IPS-20b (cell line): Measurements from ENCODE around the gene APOBEC3G.
"Not testable (repeated sequence)": the region's sequence is repeated elsewhere in the genome, so short reads cannot be mapped to it uniquely, and the experiment has no call there.

Experiments used
- H3K27ac ChIP-seq: one replicate; pipeline ENCODE4 v1.5.1; 2013; ENCODE audit warnings: low read length
- H3K27me3 ChIP-seq: 2 replicates; pipeline ENCODE4 v1.6.1; 2013; ENCODE audit warnings: mild to moderate bottlenecking, low read length, inconsistent platforms; ENCODE audit not compliant: insufficient read depth
- H3K36me3 ChIP-seq: 2 replicates; pipeline ENCODE4 v1.6.1; 2013; ENCODE audit warnings: low read depth, mild to moderate bottlenecking, inconsistent platforms, low read length, moderate library complexity; ENCODE audit not compliant: insufficient read depth
- H3K4me1 ChIP-seq: 2 replicates; pipeline ENCODE4 v1.6.1; 2013; ENCODE audit warnings: mild to moderate bottlenecking, control low read depth, inconsistent platforms, low read length, moderate library complexity; ENCODE audit not compliant: insufficient read depth
- H3K4me3 ChIP-seq: 2 replicates; pipeline ENCODE4 v1.5.1; 2013; ENCODE audit warnings: mild to moderate bottlenecking, low read length, inconsistent platforms
- H3K9ac ChIP-seq: 2 replicates; pipeline ENCODE4 v1.6.1; 2013; ENCODE audit warnings: low read depth, mild to moderate bottlenecking, inconsistent platforms, low read length, moderate library complexity
- H3K9me3 ChIP-seq: 2 replicates; pipeline ENCODE4 v1.6.1; 2013; ENCODE audit warnings: mild to moderate bottlenecking, low read depth, low read length, inconsistent platforms; ENCODE audit not compliant: insufficient read depth

Gene APOBEC3G

DNA sequence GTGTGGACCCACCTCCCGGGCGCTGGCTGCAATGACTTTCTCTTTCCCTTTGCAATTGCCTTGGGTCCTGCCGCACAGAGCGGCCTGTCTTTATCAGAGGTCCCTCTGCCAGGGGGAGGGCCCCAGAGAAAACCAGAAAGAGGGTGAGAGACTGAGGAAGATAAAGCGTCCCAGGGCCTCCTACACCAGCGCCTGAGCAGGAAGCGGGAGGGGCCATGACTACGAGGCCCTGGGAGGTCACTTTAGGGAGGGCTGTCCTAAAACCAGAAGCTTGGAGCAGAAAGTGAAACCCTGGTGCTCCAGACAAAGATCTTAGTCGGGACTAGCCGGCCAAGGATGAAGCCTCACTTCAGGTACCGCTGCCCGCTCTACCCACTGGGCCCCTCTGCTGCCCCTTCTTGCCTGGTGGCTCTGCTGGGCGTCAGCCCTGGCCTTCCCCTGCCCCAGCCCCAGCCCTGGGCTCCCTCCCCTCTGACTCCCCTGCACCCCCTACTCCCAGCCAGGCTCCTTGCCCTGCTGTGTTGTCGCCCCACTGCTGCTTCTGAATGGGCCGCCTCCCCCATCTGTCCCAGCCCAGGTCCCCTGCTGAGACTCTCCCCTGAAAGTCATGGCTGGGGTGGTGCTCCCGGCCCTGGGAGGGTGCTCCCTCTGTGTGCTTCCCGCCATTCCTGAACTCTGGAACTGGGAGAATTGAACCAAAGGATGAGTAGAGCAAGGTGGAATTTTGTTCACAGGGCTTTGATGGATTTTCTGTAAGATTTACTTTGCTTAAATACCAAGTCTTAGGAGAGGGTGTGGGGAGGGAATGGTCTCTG, at the start of gene APOBEC3G:
TSS of gene APOBEC3G (plus strand) at position 250 of the 815 bp plus-strand sequence. CDS start at position 337, 87 bp downstream.
- not testable (repeated sequence) for H3K9me3 ChIP-seq, H3K27ac ChIP-seq, H3K4me3 ChIP-seq, H3K4me1 ChIP-seq, H3K36me3 ChIP-seq, H3K9ac ChIP-seq, H3K27me3 ChIP-seq

DNA sequence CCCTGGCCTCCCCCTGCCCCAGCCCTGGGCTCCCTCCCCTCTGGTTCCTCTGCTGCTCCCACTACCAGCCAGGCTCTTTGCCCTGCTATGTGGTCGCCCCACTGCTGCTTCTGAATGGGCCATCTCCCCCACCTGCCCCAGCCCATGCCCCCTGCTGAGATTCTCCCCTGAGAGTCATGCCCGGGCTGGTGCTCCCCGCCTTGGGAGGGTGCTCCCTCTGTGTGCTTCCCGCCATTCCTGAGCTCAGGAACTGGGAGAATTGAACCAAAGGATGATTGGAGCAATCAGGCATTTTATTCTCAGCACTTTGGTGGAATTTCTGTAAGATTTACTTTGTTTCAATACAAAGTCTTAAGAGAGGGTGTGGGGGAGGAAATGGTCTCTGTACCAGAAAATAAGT, 49.4 kb upstream of the APOBEC3G start:
- Histone ChIP-seq H3K4me1 (peaks cover 7% of the 10 kb centered on the region; the same call in 1 of the 2 replicates), H3K27me3 (no peaks in the 10 kb centered on the region), H3K9me3 (no peaks in the 10 kb centered on the region), H3K36me3 (peaks cover 10% of the 10 kb centered on the region; the same call in 1 of the 2 replicates), H3K9ac (no peak overlapping the region), H3K27ac (no peak overlapping the region), H3K4me3 (no peak overlapping the region)

DNA sequence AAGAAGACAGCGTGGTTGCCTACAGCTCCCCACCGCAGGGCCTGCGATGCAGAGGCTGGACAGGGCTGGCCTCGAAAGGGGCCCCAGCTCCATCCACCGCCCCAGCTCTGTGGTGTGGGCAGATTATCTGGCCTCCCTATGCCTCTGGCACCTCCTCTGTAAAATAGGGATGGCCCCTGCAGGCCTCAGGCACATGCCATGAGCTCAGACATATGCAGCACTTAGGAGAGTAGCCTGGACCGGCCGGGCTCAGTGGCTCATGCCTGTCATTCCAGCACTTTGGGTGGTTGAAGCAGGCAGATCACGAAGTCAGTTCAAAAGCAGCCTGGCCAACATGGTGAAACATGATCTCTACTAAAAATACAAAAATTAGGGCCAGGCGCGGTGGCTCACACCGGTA, 48.8 kb upstream of the APOBEC3G start:
- H3K9me3 ChIP-seq: no peaks in the 10 kb centered on the region
- H3K36me3 ChIP-seq: peaks cover 10% of the 10 kb centered on the region; the same call in 1 of the 2 replicates
- H3K27me3 ChIP-seq: no peaks in the 10 kb centered on the region

DNA sequence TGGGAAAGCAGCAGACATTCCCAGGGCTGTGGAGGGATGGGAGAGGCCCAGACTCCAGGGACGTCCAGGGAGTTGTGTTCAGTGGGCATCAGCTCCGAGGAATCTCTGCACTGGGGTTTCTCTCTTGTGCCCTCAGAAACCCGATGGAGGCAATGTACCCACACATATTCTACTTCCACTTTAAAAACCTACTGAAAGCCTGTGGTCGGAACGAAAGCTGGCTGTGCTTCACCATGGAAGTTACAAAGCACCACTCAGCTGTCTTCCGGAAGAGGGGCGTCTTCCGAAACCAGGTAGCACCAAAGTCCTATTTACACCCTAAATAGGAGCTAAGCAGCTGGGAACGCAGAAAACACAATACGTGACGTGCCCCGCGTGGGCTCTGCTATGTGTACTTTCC, 47.8 kb upstream of the APOBEC3G start:
- H3K4me1 ChIP-seq: peaks cover 7% of the 10 kb centered on the region; the same call in 1 of the 2 replicates
- H3K9ac ChIP-seq: no peak overlapping the region
- H3K4me3 ChIP-seq: no peak overlapping the region
- H3K36me3 ChIP-seq: peaks cover 3% of the 10 kb centered on the region; the same call in 1 of the 2 replicates
- H3K27me3 ChIP-seq: no peaks in the 10 kb centered on the region
- no peak overlapping the region for H3K27ac ChIP-seq
- H3K9me3 ChIP-seq: no peaks in the 10 kb centered on the region

More for the DNA sequence above, 48.8 kb upstream of the APOBEC3G start:
- H3K4me1 ChIP-seq: peaks cover 7% of the 10 kb centered on the region; the same call in 1 of the 2 replicates
- H3K9ac ChIP-seq: no peak overlapping the region
- H3K4me3 ChIP-seq: no peak overlapping the region
- H3K27ac ChIP-seq: no peak overlapping the region

DNA sequence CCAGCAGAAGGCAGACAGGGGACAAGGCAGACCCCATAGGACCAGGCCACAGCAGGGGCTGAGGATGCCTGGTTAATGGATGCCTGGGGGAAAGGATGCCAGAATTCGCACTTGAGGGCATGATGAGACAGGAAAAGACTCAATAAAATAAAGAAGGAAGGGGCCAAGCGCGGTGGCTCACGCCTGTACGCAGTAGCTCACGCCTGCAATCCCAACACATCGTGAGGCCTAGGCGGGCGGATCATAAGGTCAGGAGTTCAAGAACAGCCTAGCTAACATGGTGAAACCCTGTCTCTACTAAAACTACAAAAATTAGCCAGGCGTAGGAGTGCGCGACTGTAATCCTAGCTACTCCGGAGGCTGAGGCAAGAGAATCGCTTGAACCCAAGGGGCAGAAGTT, 46.4 kb upstream of the APOBEC3G start:
- H3K27ac ChIP-seq: no peak overlapping the region
- peaks cover 7% of the 10 kb centered on the region; the same call in 1 of the 2 replicates for H3K4me1 ChIP-seq
- H3K9ac ChIP-seq: no peak overlapping the region
- no peaks in the 10 kb centered on the region for H3K27me3 ChIP-seq
- no peaks in the 10 kb centered on the region for H3K36me3 ChIP-seq
- H3K4me3 ChIP-seq: no peak overlapping the region
- H3K9me3 ChIP-seq: no peaks in the 10 kb centered on the region

DNA sequence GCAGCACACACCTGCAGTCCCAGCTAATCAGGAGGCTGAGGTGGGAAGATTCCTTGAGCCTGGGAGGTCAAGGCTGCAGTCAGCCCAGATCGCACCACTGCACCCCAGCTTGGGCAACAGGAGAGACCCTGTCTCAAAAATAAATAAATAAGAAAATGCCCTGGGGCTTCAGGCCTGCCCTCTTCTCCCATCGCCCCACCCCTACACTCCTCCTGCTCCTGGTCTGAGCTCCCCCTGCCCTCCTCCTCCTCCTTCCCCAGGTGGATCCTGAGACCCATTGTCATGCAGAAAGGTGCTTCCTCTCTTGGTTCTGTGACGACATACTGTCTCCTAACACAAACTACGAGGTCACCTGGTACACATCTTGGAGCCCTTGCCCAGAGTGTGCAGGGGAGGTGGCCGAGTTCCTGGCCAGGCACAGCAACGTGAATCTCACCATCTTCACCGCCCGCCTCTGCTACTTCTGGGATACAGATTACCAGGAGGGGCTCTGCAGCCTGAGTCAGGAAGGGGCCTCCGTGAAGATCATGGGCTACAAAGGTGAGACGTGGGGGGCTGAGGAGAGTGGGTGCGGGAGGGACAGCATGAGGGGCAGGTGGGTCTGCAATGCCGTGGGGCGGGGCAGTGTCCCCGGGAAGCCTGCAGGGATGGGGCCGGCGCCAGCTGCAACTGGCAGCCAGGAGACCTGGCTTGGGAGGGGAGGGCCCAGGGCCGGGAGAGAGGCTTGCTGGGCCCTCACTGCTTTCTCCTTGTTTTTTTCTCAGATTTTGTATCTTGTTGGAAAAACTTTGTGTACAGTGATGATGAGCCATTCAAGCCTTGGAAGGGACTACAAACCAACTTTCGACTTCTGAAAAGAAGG, 45.4 kb upstream of the APOBEC3G start:
- H3K9me3 ChIP-seq, H3K27ac ChIP-seq, H3K36me3 ChIP-seq, H3K4me1 ChIP-seq, H3K27me3 ChIP-seq: not testable (repeated sequence)
- peak overlapping the region; percentile 50; the same call in 1 of the 2 replicates for H3K4me3 ChIP-seq
- H3K9ac ChIP-seq: peak overlapping the region; percentile 57; the same call in 1 of the 2 replicates

DNA sequence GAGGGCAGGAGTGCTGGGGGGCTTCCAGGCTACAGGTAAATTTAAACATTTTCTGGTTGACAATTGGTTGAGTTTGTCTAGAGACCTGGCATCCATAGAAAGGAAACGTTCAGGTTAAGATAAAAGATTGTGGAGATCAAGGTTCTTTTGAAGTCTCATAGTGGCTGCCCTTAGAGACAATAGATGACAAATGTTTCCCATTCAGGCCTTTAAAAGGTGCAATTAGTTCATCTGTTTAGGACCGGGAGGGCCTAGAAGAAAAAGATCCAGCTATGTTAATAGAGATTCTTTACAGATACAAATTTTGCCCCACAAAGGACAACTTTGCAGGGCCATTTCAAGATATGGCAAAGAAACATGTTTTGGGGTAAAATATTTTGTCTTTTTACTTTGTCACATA, 40.0 kb upstream of the APOBEC3G start:
- H3K4me3 ChIP-seq, H3K9me3 ChIP-seq, H3K27ac ChIP-seq, H3K27me3 ChIP-seq, H3K36me3 ChIP-seq, H3K9ac ChIP-seq: not testable (repeated sequence)
- H3K4me1 ChIP-seq: peaks cover 14% of the 10 kb centered on the region; the same call in 1 of the 2 replicates

DNA sequence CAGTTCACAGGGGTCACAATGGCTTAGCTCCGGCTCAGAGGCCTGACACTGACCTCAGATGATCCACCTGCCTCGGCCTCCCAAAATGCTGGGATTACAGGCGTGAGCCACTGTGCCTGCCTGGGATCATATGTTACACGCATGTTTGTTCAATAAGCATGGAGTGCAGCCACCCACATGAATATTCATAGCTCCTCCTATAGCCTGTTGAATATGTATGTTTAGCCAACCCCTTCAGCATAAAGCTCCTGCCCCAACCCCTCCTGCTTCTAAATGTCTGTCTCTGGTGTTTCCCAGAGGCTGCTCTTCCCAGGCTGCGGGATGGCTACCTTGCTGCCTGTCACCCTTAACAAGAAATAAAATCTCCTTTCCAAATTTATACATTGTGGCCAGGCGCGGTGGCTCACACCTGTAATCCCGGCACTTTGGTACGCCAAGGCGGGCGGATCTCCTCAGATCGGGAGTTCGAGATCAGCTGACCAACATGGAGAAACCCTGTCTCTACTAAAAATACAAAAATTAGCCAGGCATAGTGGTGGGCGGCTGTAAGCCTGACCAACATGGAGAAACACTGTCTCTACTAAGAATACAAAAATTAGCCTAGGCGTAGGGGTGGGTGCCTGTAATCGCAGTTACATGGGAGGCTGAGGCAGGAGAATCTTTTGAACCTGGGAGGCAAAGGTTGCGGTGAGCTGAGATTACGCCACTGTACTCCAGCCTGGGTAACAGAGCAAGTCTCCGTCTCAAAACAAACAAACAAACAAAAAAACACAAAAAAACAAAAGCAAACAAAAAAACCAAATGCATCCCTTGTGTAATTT, 37.6 kb upstream of the APOBEC3G start:
- no peaks in the 10 kb centered on the region for H3K27me3 ChIP-seq
- H3K9me3 ChIP-seq: no peaks in the 10 kb centered on the region
- no peaks in the 10 kb centered on the region for H3K36me3 ChIP-seq
- H3K9ac ChIP-seq: peak overlapping the region; percentile 53; the same call in 1 of the 2 replicates
- H3K27ac ChIP-seq: no peak overlapping the region
- peak overlapping the region; percentile 57 for H3K4me3 ChIP-seq
- H3K4me1 ChIP-seq: peaks cover 10% of the 10 kb centered on the region; the same call in 1 of the 2 replicates

DNA sequence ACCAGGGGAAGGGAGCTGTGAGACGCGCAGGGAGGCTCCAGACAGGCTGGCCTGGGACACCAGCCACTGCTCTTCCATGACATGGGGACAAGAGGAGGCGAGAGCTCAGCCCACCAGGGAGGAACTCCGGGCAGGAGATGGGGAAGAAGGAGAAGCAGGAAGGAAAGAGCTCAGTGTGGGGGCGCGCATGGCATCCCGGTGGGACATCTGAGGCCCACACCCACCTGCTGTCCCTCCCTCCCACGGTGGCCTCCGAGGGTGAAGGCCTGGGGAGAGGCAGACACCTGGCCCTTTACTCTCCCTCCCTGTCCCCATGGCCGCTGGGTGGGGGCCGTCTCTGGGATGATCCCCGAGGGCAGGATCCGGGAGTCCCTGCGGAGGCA, 36.9 kb upstream of the APOBEC3G start:
- peaks cover 10% of the 10 kb centered on the region; the same call in 1 of the 2 replicates for H3K4me1 ChIP-seq
- not testable (repeated sequence) for H3K9me3 ChIP-seq, H3K36me3 ChIP-seq, H3K27ac ChIP-seq, H3K27me3 ChIP-seq
- peak overlapping the region; percentile 53; the same call in 1 of the 2 replicates for H3K9ac ChIP-seq
- H3K4me3 ChIP-seq: peak overlapping the region; percentile 57

DNA sequence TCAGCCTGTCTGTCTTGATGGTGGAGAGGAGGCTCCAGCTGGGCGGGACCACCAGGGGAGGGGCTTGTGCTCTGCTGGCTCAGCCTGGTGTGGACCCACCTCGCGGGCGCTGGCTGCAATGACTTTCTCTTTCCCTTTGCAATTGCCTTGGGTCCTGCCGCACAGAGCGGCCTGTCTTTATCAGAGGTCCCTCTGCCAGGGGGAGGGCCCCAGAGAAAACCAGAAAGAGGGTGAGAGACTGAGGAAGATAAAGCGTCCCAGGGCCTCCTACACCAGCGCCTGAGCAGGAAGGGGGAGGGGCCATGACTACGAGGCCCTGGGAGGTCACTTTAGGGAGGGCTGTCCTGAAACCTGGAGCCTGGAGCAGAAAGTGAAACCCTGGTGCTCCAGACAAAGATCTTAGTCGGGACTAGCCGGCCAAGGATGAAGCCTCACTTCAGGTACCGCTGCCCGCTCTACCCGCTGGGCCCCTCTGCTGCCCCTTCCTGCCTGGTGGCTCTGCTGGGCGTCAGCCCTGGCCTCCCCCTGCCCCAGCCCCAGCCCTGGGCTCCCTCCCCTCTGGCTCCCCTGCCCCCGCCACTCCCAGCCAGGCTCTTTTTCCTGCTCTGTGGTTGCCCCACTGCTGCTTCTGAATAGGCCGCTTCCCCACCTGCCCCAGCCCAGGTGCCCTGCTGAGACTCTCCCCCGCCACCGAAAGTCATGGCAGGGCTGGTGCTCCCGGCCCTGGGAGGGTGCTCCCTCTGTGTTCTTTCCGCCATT, 36.4 kb upstream of the APOBEC3G start, which contains the start of gene APOBEC3F:
TSS of gene APOBEC3F (plus strand) at position 327 of the 759 bp plus-strand sequence. CDS start at position 424, 97 bp downstream.
- H3K27ac ChIP-seq: peak within 1 kb of the TSS; percentile 53
- peak within 1 kb of the TSS; percentile 57 for H3K4me3 ChIP-seq
- not testable (repeated sequence) for H3K27me3 ChIP-seq, H3K36me3 ChIP-seq, H3K9me3 ChIP-seq
- peaks cover 10% of the 10 kb centered on the region; the same call in 1 of the 2 replicates for H3K4me1 ChIP-seq
- H3K9ac ChIP-seq: peak within 1 kb of the TSS; percentile 53; the same call in 1 of the 2 replicates
